GM18519 (cell line): ENCODE results near the gene ZDHHC19.
"Not testable (repeated sequence)": the region's sequence is repeated elsewhere in the genome, so short reads cannot be mapped to it uniquely, and the experiment has no call there.

Source experiments
- ATAC-seq: cut with Tn5 transposase; IDR thresholded peaks from one replicate; pipeline ENCODE4 v1.9.1; 2021; ENCODE audit warnings: mild to moderate bottlenecking, moderate library complexity; ENCODE audit not compliant: unreplicated experiment, low FRiP score

The ZDHHC19 gene

DNA sequence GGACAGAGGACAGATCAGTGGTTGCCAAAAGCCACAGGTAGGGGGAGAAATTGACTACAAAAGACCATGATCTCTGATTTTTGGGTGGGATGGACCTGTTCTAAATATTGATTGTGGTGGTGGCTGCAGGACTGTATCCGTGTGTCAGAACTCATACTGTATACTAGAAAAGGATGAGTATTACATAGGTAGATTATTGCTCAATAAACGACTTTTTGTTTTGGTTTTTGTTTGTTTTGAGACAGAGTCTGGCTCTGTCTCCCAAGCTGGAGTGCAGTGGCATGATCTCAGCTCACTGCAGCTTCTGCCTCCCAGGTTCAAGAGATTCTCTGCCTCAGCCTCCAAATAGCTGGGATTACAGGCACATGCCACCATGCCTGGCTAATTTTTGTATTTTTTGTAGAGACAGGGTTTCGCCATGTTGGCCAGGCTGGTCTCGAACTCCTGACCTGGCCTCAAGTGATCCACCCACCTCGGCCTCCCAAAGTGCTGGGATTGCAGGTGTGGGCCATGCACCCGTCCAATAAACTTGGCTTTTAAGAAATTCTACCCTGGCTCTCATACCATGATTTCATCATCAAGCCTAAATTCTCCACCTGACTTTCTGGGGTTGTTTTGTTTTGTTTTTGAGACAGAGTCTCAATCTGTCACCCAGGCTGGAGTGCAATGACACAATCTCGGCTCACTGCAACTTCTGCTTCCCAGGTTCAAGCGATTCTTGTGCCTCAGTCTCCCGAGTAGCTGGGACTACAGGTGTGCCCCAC, 5.6 kb downstream of the ZDHHC19 start:
- not testable (repeated sequence) for ATAC-seq

DNA sequence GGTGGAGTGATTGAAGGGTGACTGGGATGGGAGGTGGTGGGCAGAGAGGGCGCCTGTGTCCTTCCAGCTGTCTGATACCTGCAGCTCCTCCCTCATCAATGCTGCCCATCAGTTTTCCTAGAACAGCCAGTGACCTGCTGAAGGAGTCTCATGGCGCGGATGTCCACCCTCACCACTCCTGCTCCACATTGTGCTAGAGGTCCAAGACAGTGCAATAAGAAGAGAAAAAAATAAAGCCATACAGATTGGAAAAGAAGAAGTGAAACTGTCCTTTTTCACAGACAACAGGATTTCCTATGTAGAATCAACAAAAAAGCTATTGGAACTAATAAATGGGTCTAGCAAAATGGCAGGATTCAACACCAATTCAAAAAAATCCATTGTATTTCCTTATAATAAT, 7.4 kb downstream of the ZDHHC19 start:
- ATAC-seq, result no peak

DNA sequence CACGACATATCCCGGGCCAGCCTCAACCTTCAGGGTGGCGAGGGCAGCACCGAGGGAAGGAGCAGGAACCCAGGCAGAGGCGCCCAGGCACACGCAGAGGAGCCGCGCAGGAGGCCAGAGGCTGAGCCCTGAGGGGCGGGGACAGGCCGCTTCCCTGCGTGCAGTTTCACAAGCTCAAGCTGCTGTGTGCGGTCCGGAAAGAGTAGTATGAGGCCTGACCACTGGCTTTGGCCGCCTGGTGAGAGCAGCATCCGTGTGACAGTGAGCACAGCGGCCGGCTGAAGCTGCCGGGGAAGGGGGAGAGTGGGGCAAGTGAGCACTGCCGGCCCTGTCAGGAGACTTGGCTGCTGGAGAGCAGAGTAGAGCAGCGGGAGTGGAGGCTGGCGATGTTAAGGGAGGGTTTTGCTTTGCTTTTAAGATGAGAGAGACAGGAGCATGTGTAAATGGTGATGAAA, 8.7 kb downstream of the ZDHHC19 start:
- no peak for ATAC-seq

DNA sequence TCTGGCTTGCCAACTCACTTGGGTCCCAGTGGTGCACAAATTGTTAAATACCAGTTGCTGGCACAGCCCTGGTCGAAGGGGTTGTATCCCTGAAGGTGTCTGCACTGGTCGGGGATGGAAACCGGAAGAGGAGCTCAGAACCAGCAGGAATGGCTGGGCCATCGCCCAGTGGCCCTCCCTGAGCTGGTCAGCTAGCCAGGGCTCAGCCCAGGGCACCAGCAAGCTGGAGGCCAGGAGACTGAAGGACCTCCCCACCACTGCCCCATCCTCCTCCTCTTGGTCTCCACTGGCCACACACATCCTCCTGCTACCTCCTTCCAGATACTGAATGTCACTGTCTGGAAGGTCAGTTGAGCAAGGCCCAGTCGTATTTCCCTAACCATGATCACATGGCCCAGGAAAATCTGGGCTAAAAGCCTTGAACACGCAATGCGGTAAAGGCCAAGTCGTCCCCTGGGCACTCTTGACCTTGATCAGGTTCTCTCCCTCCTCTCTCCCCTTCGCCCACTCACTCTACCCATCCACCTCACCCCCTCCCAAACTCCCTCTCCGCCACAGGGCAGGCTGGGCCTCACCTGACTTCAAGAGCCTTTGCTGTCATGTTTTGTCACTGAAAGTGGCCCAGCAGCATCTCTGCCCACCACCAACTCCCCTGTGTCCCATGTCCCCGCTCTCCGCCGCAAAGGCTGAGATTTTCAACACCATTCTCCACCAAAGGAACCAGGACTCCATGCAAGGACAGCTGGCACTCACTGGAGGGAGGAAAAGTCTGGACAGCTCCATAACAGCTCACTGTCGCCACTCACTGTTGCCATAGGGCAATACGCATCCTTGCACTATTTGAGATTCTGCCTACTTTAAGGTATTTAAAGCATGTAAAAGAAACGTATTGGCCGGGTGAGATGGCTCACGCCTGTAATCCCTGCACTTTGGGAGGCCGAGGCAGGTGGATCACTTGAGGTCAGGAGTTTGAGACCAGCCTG, 12.1 kb downstream of the ZDHHC19 start:
- ATAC-seq, result no peak

DNA sequence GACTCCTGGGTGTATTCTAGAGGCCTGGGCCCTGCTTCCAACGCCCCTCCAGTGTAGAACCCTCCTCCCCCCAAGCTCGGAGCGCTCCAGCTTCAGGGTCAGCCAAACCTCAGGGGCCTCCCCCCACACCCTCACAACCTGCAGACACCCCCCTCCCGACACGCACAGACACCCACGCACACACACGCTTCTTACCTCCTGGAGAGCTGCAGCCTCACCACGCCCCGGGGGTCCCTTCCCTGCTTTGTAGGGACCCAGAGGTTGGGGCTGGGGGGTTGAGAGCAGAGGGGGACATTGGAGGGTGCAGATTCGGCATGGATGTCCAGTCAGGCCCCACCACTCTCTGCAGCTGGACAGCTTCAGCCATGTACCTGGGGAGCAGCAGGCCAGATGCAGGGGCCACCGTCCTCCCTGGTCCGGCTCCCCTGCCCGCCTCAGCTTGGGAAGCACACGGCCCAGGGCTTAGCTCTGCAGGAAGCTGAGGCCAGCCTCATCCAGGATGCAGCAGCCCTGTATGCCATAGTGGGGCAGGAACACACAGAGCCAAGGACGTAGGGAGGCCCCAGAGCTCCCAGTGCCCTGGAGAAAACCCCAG, 13.0 kb downstream of the ZDHHC19 start:
- no peak for ATAC-seq

DNA sequence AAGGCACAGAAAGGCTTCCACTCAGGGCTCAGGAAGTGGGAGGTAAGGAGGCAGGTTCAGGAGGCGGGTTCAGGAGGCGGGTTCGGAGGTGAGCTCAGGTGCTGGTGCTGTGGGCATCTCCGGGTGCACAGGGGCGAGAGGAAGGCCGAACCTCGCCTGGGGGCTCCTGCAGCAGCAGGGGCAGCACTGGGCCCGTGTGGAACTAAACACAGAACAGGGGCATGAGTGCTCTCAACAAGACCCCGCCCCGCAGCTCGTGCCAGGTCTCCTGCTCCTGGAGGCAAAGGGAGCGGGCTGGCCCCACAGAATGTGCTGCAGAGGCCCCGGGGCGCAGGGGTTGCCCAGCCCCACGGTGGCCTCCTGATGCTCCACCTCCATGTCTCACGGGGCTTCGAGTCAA, 13.7 kb downstream of the ZDHHC19 start:
- no peak for ATAC-seq

DNA sequence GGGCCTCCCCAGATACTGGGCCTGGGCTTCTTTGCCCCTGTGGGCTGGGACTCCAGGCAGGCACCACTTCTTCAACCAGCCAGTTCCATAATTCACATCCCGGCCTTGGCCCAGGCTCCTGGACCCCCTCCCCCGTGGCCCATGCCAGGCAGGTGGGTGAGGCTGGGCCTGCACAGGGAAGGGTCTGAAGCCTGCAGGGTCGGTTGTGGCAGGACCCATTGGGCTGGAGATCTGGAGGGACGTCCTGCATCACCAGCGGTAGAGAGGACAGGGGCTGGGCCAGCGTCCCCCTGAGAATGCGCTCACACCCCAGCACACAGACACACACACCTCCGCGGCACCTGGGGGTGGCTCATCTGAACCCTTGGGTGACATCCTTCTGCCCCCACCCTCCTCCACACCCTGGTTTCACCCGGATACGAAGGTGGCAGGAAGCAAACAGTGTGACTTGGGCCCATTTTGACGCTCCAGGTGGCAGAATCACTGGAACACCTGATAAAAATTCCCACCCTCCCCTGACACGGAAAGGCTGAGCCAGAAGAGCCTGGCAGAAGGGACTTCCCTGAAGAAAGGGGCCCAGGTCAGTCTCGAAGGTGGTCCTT, 15.4 kb downstream of the ZDHHC19 start:
- ATAC-seq, result no peak

DNA sequence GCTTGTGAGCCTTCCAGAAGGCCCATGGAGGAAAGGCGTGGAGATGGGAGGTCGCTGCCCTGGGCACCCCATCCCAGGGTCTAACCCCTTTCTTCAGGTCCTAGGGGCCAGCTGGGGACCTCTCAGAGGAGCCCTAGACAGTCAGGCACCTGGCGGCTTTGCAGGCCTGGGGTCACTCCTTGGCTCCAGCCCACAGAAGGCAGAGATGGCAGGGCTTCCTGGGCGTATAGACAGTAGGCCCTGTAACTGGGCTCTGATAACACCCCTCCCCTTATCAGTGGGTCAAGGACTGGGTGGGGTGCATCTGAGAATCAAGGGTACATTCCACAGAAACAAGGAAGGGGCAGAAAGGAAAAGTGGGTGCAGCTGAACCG, 16.7 kb downstream of the ZDHHC19 start:
- ATAC-seq, result no peak

DNA sequence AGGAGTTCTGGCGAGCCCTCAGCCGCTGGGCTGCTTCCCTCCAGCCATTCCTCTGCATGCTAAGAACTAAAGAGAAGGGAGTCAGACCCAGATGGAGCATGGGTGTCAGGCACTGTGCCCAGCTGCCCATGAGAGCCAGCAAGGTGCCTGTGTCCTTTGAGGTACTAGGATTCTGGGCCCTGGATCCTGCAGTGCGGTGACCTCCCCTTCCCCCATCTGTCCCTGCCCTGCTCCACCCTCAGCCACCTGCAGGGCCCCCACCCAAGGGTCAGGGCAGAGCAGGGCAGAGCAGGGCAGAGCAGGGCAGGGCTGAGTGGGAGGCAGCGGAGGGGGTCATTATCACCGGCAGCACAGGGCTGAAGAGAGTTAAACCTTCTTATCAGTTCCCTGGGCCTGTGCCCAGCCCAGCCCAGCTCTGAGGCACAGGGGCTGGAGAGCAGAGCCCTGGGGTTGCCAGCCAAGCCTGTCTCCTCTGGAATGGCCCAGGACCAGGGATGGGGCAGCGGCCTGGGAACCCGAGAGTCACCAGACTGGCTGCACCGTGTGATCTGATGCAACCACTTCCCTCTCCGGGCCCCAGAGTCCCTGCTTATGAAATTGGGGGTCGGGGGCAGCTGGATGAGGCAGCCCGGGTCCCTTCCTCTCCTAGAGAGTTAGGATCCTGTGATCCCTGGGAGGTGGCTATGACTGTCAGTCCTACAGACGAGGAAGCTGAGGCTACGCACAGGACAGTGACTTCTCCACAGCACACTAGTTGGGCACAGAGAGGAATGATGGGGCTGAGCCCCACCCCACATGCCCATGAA, 17.3 kb downstream of the ZDHHC19 start:
- no peak for ATAC-seq

DNA sequence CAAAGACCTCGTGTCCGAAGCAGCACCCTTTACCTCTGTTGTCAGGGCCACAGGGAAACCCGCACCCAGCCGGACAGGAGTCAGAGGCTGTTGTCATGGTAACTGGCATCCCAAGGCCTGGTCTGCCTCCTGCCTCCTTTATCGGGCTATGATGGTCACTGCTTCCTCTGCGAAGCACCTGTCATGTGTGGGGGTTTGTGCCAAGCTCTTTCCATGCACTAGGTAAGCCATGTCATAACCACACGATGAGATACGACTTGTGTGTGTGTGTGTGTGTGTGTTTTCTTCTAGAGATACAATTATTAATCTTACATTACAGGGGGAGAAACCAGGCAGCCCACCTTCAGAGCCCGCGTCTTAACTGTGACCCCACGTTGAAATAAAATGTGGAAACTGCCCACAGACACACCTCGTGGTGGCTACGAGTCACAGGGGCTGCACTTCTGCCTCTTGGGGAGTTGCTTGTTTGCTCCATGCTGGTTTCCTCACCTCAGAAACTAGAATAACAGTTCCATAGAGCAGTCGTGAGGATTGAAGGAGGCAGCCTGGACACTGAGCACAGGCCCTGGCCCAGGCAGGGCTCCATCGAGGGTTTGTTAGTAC, 18.0 kb downstream of the ZDHHC19 start:
- no peak for ATAC-seq

DNA sequence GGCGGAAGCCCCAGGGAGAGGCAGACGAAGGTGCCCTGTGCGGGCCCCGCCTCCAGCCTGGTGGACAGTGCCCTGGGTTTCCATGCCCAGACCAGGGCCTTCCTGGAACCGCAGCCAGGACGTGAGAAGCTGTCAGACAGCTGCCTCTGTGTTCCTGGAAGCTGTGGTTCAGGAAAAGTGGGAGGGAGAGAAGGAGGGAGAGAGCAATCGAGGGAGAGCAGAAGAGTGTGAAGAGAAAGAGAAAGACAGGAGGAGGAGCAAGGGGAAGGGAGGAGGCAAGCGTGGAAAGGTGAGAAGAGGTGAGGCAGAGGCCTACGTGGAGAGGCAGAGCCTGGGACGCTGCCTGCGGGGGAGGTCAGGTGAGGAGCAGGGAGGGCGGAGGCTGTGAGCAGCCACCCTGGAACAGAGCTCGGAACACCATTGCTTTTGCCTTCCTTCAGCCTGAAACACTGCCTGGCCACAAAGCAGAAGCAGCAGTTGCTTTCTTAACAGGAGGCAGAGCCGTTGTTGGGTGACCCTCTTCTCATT, 18.6 kb downstream of the ZDHHC19 start:
- no peak for ATAC-seq

DNA sequence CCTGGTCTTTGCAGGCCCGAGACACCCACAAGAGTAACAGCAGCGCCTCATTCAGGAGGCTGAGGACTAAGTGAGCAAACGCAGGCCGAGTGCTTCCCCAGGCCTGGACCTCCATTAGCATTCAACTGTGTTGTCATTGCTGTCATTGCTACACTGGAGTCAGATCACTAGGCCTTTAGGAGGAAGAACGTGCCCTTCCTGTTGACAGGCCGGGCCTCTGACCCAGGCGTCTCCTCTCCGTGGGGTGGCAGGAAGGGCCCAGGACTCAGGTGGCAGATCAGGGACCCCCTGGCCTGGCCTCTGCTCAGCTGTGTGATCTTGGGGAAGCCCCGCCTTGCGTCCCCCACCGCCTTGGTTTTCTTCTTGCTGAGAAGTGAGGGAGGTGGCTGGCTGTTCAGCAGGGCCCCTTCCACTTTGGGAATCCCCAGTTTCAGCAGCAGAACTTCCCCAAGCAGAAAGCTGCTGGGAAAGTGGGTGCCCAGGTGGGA, 19.1 kb downstream of the ZDHHC19 start:
- ATAC-seq, result no peak

DNA sequence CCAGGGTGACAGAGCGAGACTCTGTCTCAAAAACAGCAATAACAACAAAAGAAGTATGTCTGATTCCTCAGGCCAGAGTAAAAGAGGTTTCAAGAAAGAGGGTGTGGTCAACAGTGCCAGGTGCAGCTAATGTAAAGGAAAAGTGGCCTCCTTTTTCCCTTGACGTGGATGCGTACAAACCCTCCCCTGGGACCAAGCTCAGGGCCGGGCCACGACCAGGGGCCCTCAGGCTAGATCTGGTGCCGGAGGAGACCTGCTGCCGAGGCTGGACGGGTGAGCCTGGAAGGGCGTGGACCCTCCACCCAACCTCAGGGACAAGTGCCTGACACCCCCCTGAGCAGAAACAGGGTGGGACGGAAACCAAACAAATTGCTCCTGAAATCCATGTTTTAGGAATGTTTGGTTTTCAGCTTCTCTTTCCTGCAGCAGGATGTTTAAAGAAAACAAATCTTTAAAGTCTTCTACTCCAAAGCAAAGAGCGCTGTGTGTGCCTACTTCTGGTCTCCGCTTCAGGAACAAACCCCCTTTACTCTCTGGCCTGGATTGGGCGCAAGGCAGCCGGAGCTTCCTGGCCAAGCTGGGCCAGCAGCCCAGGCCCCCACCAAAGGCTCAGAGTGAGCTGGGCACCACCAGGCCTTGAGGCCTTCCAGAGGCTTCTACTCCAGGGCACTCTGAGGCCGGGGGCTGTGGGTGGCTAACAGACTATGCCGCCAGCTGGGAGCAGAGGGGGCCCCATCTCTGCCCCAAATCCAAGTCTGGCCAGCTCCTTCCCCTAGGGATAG, 21.4 kb downstream of the ZDHHC19 start:
- no peak for ATAC-seq

DNA sequence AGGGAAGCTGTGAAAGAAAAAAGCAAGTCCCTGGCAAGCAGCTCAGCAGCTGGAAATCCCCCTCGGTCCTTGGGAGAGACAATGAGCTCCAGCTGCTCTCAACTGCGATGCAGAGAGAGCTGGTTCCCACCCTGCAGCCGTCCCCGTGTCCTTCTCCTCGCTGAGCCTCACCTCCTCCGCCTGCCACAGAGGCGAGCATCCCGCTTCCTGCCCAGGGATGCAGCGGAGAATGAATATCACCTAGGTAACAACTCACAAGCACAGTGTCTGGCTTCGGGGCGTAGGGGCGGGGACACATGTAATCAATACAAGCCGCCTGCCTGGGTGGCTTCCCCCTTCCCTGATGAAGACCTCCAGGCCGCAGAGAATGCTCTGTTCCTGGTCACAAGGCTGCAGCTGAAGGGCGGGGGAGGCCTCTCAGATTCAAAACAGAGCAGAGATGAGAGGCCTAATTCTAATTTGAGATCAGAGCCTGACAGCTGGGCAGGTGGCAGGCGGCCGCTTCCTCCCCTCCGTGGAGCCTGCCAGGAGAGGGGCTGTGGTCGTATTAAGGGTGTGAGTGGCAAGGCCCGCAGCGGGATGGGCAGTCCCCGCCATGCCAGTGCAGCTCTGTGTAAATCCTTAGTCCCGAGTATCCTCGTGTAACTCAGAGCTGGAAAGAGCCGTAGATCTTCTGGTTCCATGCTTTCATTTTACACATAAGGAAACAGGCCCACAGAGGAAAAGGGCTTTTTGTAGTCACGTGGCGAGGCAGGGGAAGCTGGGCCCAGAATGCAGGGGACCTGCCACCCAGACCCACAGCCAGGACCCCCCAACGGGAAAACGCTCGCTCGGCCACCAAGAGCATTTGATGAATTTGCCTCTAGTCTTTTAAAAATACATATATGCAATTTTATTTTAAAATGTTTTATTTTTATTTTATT, 24.3 kb downstream of the ZDHHC19 start:
- no peak for ATAC-seq

DNA sequence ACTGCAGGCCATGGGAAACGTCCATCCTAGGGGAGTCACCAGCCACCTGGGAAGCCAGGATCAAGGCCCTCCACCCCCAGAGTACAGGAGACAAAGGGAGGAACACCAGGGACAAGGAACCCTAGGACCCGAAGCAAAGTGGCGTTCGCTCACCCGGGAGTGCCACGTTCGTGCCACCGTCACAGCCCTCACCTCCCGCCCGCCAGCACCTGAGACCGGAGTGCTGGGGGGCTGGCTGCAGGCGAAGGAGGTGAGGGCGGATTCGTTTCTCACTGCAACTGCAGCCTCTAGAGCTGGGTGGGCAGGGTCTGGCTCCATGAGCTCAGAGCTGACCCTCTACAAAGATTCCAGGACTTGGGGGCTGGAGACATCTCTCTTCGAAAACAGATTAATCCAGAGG, 26.3 kb downstream of the ZDHHC19 start:
- no peak for ATAC-seq

DNA sequence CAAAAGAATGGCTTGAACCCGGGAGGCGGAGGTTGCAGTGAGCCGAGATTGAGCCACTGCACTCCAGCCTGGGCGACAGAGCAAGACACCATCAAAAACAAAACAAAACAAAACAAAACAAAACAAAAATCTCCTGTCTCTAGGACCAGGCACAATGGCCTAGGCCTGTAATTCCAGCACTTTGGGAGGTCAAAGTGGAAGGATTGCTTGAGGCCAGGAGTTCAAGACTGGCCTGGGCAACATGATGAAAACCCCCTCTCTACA, 27.1 kb downstream of the ZDHHC19 start:
- not testable (repeated sequence) for ATAC-seq

DNA sequence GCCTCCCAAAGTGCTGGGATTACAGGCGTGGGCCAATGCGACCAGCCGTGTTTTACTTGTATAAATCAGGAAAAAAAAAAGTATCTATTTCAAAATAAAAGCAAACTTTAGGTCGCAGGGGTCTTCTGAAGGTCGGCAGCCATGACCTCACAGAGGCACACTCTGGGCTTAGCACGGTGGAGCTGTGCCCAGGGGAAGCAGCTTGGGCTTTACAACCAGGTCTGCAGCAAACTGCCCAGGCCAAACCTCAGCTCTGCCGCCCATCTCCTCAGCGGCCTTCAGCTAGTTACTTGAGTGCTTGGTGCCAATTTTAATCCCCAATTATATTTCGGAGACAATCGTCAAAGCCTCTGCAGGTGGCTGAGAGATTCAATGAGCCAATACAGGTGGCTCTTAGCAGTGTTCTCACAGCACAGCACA, 30.1 kb downstream of the ZDHHC19 start:
- no peak for ATAC-seq

DNA sequence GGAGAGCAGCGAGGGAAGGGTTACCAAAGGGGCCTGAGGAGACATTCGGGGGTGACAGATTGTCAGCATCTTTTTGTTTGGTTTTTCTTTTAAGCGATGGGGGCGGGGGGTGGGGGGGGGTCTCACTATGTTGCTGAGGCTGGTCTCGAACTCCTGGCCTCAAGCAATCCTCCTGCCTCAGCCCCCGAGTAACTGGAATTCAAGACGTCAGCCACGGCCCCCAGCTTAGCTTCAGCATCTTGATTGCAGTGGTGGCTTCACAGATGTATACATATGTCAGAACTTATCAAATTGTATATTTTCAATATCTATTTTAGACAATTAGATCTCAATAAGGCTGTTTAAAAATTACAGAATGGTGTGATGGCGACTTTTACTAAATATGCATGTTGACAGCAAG, 30.9 kb downstream of the ZDHHC19 start:
- ATAC-seq, result no peak
